ENCODE data around the gene HERC6. TPM values are rescaled to one million over a fixed set of nuclear protein-coding genes. Genes with fewer than 3 reads are reported as not detected.

HERC6 gene
- total RNA-seq, 2 donors from 2014 or later: 2.3 to 8.8 TPM

- Histone ChIP-seq H3K9me3 (no peaks in the 10 kb centered on the region), H3K4me3 (no peak overlapping the region), H3K27ac (no peak overlapping the region), H3K36me3 (replicated peaks in 1 of 2; ENCODE audit: insufficient read depth in 1 of 2, low read depth in 2 of 2) (no peaks in the 10 kb centered on the region), H3K27me3 (no peaks in the 10 kb centered on the region), H3K4me1 (no peaks in the 10 kb centered on the region)
- intact Hi-C loops (cut with DNase I): no loop called here
- TF ChIP-seq POLR2A (IDR thresholded peaks at IDR 0.05): no peak
- TF ChIP-seq CTCF (IDR thresholded peaks at IDR 0.05): no peak
- DNase-seq (no peak), ATAC-seq (no peak)
Observed at GRCh38 chr4:88448889-88449288, 70.2 kb downstream of the HERC6 start.

DNA sequence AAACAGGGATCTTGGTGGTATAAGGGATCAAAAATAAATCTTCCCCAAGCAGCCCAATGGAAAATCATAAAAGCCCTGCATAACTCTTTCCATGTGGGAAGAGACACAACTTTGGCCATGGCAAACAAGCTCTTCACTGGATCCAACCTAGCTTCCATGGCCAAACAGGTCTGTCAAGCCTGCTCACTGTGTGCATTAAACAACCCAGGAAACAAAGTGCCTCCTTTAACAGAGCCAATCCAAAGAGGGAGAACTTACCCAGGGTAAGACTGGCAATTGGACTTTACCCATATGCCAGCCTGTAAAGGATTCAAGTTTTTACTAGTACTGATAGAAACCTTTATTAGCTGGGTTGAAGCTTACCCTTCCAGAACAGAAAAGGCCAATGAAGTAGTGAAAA lies 70.6 kb downstream of the HERC6 start:
- ATAC-seq: no peak
- H3K36me3 ChIP-seq (replicated peaks in 1 of 2; ENCODE audit: insufficient read depth in 1 of 2, low read depth in 2 of 2): no peaks in the 10 kb centered on the region
- no peak overlapping the region for H3K27ac ChIP-seq
- DNase-seq: no peak
- H3K27me3 ChIP-seq: no peaks in the 10 kb centered on the region
- no peaks in the 10 kb centered on the region for H3K9me3 ChIP-seq
- no peak for TF ChIP-seq POLR2A (IDR thresholded peaks at IDR 0.05)
- TF ChIP-seq CTCF (IDR thresholded peaks at IDR 0.05): no peak
- intact Hi-C loops (cut with DNase I): no loop called here
- H3K4me3 ChIP-seq: no peak overlapping the region
- H3K4me1 ChIP-seq: no peaks in the 10 kb centered on the region

DNA sequence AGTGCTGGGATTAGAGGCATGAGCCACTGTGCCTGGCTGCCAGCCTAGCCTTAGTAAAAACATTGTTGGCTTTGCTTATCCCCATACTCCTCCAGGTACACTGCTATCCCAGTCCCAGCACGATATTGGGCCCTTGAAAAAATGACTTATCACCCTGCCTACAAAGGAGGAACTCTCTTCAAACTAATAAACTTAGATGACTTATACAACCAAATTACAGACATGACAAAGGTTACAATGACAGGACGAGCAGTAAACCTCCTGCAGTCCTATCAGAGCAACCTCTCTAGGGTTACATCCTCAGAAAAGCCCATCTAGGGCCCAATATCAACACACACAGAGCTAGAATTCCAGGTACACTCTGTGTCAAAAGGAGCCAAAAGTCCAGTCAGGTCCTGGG lies 72.6 kb downstream of the HERC6 start:
- Histone ChIP-seq H3K4me3 (no peak overlapping the region), H3K4me1 (no peaks in the 10 kb centered on the region), H3K27me3 (no peaks in the 10 kb centered on the region), H3K36me3 (replicated peaks in 1 of 2; ENCODE audit: insufficient read depth in 1 of 2, low read depth in 2 of 2) (no peaks in the 10 kb centered on the region), H3K9me3 (no peaks in the 10 kb centered on the region), H3K27ac (no peak overlapping the region)
- TF ChIP-seq POLR2A (IDR thresholded peaks at IDR 0.05) (no peak), CTCF (IDR thresholded peaks at IDR 0.05) (no peak)
- ATAC-seq (no peak), DNase-seq (no peak)
- WGBS, 2 donors: 75 to 79% methylated on average over 2 of the region's 2 CpGs
- intact Hi-C loops (cut with DNase I): loop anchor here (10.0 kb wide), 1 partner anchor 226 kb away; no protein-coding TSS in a partner anchor

GRCh38 chr4:88452912-88453311 lies 74.3 kb downstream of the HERC6 start:
- Histone ChIP-seq H3K9me3 (no peaks in the 10 kb centered on the region), H3K4me3 (no peak overlapping the region), H3K27ac (no peak overlapping the region), H3K27me3 (no peaks in the 10 kb centered on the region), H3K4me1 (peaks cover 9% of the 10 kb centered on the region), H3K36me3 (replicated peaks in 1 of 2; ENCODE audit: insufficient read depth in 1 of 2, low read depth in 2 of 2) (no peaks in the 10 kb centered on the region)
- TF ChIP-seq CTCF (IDR thresholded peaks at IDR 0.05) (no peak), POLR2A (IDR thresholded peaks at IDR 0.05) (no peak)
- ATAC-seq: no peak
- WGBS, 2 donors: 42 to 60% methylated on average over 2 of the region's 2 CpGs
- intact Hi-C loops (cut with DNase I): loop anchor here (10.0 kb wide), 1 partner anchor 228 kb away; no protein-coding TSS in a partner anchor
- DNase-seq: no peak

- no peaks in the 10 kb centered on the region for H3K27me3 ChIP-seq
- intact Hi-C loops (cut with DNase I): loop anchor here (10.0 kb wide), 1 partner anchor 232 kb away; no protein-coding TSS in a partner anchor
- peak; percentile 91 to 94 (median 92) for DNase-seq
- H3K4me1 ChIP-seq: peaks cover 11% of the 10 kb centered on the region
- H3K27ac ChIP-seq: peak within 1 kb of the TSS; percentile 26 to 84 (median 79)
- H3K36me3 ChIP-seq (replicated peaks in 1 of 2; ENCODE audit: insufficient read depth in 1 of 2, low read depth in 2 of 2): no peaks in the 10 kb centered on the region
- H3K4me3 ChIP-seq: peak within 1 kb of the TSS; percentile 73 to 83
- peak; percentile 94 for ATAC-seq
- WGBS, 2 donors: 0 to 1% methylated on average over 27 to 57 of the region's 57 CpGs
- peak; percentile 39 to 92 (median 67) for TF ChIP-seq CTCF (IDR thresholded peaks at IDR 0.05)
- TF ChIP-seq POLR2A (IDR thresholded peaks at IDR 0.05): peak; percentile 57 to 79 (median 79)
- H3K9me3 ChIP-seq: no peaks in the 10 kb centered on the region
Observed at GRCh38 chr4:88456670-88457306, 78.1 kb downstream of the HERC6 start, which contains the start of gene HERC5. HERC5 (plus strand) TSS chr4:88457119; CDS start chr4:88457270, 151 bp downstream.

Measured in body of pancreas (tissue), 4 donors.